NCI-H226 (cell line): ENCODE measurements around the gene ZMPSTE24.
A peak's percentile ranks its signal among the peaks of the same experiment; 100 is the strongest.

Experiments used
- DNase-seq: peaks from one replicate; pipeline ENCODE4 v3.0.0-alpha.2; 2015

Gene ZMPSTE24

DNA sequence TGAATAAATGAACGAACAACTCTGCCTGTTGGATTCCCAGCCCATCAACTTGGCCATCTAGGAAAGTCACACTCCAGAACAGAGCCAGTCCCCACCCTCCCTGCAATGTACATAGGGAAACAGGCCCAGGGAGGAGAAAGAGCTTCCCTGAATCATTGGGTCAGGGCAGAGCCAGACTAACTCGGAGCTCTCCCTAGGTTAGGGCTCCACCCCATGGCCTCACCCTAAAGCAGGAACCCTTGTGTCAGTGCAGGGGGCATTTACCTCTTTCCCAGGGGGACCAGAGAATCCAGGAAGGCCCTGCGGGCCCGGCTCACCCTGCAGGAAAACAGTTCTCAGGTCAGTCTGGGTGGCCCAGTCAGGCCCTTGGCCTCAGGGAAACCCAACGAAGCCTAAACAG, 47.4 kb downstream of the ZMPSTE24 start:
- DNase-seq = no peak

DNA sequence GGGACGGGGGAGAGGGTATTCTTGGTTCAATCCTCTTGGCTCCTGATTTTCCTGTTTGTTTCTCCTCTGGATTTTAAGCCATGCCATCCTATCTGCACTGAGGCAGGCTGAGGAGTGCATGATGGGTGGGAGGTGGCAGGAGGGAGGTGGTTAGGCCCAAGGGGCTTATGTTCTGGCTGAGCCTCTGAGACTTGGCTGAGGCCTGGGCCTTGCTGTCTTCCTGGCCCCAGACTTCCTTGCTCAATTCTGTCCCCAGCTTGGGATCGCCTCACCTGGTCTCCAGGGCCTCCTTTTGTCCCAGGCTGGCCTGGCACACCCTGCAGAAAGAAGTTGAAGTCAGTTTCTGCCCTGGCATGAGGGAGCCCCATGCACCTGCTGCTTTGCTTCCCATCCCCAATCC, 47.8 kb downstream of the ZMPSTE24 start:
- DNase-seq = no peak

DNA sequence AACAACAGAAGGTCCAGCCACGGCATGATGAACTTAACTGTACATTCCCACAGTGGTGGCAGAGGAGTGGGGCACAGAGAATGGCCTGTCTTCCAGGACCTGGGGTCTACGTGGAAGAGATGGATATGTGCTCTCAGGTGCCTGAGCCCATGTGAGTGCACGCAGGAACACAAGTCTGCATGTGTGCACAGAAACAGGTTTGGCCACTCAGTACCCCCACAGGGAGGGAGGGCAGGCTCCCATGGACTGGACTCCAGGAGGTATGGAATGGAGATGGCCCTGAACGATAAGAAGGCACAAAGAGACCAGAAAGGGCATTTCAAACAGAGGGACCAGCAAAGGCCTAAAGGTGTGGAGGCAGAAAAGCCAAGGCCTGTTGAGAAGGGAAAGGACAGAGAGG, 48.3 kb downstream of the ZMPSTE24 start:
- DNase-seq = no peak

DNA sequence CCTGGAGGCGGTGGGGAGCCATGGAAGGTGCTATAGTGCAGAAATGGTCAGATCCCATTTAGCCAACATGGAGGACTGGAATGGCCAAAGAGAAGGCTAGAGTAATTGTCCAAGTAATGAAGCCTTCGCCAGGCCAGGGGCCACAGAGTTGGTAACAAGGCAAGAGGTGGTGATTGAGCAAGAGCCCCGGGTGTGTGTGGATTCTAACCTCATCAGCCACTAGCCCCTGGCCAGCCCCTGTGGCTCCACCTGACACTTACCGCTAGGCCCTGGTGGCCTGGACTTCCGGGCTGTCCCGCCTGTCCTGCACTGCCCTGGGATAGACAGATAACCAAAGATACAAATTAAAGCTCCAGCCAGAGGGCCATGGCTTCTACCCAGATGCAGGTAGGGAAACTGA, 49.1 kb downstream of the ZMPSTE24 start:
- DNase-seq = no peak

DNA sequence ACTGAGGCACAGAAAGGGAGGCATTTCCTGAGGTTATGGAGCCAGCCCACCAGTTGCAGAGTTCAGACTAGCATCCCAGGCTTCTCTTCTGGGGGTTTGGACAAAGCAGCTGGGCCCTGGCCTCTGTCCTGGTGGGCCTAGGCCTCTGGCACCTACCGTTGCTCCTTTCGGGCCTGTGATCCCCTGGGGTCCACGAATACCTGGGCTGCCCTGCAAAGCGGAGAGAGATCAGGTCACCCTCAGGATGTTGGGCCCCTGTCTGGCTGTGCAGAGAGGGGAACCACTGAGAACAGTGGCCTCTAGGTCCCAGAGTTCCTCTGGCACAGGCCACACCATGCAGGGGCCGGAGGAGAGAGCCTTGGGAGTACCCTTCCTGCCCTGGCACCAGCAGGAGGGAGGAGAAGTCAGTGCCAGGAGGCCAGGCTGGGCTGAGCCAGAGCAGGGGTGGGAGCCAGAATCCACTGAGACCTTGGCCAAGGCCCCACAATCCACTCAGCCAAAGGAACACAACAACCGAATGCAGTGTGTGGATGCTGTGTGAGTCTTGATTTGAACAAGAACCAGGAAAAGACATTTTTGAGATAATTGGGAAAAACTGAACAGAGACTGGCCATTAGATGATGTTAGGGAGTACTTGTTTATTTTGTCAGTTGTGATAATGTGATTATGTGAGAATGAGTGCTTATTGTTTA, 50.1 kb downstream of the ZMPSTE24 start:
- no peak for DNase-seq

DNA sequence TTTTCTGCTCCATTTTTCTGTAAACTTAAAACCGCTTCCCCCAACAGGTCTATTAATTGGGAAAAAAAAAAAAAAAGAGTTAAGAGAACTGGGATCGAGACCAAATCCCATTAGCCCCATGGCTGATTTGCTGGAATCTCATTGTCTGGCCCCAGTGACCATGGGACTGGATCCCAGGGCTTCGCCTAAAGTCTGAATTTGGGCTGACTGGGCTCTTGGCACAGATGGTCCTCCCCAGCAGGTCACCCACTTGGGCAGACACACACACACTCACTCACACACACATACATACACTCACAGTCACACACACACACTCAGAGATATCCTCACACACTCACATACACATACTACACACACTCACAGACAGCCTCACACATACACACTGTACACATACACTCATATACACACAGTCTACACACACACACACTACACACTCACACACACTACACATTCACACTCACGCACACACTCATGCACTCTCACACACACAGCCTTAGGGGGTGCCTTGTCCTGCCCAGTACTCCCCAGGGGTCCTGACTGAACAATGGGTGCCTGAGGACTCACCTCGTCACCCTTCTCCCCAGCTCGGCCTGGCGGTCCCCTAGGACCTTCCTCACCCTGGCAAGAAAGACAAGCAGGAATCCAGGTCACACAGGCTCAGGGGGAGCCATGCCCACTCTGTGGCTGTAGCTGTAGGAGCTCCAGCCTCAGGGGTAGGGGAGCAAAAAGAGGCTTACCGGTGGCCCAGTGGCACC, 51.5 kb downstream of the ZMPSTE24 start:
- no peak for DNase-seq

DNA sequence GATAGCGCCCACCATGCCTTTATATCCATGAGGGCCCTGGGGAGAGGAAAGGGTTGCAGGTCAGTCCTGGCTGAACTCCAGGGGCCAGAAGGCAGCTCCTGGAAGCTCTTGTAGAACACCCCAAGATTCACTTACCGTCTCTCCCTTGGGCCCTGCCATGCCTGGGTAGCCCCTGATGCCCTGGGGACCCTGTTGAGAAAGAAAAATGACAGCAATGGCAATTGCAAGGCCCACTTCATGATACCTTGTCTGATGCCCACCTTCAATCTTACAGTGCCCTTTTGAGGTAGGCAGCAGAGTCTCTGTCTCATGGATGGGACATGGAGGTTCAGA, 52.1 kb downstream of the ZMPSTE24 start:
- no peak for DNase-seq

DNA sequence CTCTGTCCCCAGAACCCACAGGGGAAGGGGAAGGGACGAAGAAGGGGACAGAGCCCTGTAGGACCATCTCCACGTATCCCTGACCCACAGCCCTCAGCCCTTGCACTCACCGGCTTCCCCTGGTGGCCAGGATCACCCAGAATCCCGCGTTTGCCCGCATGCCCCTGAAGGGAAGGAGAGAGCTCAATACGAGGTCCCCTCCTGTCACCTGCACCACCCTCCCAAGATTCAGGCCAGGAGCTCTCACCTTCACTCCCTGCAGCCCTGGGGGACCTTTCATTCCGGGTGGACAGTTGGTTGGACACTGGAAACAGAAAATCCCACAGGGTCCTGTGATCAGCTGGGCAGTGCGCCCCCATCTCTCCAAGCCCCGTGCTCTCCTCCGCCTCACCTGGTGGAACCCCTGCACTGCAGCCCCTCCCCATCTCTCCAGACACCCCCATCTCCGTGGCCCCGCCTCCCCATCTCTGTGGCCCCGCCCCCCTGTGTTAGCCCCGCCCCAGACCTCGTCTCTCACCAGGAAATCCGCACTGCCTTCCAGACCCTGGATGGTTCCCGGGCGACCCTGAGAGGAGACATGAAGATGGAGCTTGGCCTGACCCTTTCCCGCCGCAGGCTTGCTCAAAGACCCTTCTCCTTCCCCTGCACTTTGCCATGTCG, 53.1 kb downstream of the ZMPSTE24 start:
- no peak for DNase-seq

DNA sequence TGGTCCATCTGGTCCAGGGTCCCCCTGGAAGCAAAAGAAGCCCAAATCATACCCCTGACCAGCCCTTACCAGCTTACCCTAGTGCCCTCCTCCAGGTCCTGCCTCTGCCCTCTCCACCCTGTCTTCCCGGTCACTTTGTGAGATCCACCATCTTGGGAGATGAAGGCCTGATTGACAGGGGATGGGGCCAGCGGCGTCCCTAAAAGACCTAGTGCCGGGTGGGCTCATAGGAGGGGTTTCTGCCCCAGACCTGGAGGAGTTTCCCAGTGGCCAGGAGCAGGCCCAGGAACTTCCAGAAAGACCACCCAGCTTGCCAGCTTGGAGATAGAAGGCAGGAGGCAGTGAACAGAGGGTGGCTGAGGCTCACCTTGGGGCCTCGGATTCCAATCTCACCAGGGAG, 53.7 kb downstream of the ZMPSTE24 start:
- no peak for DNase-seq

DNA sequence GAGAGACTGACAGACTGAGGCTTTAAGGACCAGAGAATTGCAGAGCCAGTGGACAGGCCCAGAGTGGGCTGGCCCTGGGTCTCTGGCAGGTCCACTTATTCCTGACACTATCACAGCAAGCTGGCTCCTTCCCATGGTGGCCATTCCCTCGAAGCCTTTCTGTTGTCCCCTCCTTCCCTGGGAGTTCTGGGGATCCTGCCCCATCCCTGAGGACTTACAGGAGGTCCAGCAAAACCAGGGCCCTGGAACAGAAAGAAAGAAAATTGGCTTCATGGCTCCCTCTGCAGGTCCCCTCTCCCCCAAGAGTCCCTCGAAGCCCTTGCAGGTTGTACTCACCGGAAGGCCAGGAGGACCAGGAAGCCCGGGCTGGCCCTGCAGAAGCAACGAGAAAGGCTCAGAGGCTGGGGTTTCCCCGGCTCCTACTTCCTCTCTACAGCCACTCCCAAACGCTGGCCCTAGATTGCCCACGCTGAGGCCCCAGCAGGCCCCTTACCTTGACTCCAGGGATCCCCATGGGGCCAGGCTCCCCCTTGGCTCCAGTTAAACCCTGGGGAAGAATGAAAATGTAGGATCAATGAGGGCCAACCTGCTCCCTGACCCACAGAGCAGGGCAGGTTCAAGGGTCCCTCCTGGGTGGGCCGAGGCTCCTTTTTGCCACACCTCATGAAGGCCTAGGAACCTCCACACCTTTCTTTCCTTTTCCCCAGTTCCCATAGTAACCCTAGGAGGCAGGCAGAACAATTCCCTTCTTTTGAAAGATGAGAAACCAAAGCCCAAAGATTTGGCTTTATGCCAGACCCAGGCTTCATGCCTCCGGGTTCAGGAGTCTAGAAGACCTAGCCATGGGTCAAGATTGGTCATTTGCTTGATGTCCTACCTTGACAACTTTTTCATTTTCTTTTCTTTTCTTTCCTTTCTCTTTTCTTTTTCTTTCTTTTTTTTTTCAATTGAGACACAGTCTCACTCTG, 54.5 kb downstream of the ZMPSTE24 start:
- no peak for DNase-seq

DNA sequence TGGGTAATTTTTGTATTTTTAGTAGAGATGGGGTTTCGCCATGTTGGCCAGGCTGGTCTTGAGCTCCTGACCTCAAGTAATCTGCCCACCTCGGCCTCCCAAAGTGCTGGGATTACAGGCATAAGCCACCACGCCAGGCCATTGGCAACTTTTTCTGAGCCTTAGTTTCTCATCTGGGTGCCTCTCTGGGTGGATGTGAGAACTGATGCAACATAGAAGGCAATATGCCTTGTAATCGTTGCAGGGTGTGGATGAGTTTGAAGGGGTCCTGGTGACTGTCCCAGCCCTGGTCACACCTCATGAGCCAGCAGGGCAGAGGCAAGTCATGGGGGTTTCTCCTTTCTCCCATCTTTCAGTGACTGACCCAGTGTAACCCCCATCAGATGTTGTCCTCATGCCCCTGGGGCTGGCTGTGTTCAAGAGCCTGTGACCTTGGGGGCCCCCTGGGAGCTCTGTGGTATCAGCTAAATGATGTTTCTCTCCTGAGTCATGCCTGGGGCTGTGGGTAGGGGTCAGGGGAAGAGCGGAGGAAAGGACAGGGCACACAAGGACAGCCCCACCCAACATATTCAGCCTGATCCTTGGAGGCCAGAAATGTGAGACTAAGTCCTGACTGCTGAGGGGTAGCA, 55.4 kb downstream of the ZMPSTE24 start:
- no peak for DNase-seq

DNA sequence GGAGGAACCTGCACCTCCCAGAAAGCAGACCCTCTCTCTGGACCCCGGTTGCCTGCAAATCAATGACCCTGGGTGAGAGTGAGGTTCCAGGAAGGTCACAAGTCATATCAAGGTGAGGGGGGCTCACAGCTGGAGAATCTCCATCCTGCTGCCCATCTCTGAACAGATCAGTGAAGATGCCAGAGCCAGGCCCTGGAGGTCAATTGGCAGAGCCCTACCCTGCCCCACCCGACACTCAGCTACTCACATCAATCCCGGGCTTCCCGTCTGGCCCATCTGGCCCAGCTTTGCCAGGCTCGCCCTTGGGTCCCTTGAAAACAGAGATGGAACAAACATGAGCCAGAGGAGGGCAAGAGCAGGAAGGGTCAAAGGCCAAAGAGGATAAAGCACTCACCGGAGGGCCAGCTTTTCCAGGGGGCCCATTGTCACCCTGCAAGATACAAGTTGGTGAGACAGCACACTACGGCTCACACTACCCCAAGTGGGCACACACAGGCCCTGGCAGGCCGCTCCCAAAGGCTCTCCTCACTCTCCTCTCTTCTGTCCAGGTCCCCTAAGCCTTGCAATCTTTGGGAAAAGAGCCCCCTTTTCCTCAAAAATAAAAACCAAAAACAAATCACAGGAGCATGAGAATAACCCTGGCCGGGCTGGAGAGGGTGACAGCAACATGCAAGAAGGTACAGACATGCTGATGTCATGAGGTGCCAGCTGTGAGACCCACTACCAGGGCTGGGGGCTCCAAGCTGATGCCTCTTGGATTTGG, 56.1 kb downstream of the ZMPSTE24 start:
- DNase-seq = no peak

DNA sequence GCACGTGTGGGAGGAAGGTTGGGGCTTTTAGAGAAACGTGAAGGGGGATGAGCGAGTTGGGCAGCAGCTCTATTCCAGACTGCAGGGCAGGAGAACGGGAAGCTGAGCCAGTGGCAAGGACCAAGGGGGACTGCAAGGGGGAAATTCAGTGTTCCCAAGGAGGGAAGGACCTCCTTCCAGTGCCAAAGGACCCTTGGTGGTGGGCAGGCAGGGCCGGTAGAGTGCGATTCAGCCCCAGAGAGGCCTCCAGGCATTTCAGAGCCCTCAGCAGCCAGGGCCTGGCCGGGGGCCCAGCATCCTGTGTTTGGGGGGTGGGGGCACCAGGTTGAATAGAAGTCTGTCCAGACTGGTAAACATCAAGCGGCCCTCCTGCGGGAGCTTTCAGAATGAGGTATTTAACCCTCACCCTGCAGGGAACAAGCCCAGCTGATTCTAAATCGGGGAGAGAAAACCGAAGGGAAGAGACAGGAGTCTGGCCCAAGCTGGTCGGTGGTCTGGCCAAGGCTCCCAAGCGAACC, 56.7 kb downstream of the ZMPSTE24 start:
- DNase-seq = no peak

DNA sequence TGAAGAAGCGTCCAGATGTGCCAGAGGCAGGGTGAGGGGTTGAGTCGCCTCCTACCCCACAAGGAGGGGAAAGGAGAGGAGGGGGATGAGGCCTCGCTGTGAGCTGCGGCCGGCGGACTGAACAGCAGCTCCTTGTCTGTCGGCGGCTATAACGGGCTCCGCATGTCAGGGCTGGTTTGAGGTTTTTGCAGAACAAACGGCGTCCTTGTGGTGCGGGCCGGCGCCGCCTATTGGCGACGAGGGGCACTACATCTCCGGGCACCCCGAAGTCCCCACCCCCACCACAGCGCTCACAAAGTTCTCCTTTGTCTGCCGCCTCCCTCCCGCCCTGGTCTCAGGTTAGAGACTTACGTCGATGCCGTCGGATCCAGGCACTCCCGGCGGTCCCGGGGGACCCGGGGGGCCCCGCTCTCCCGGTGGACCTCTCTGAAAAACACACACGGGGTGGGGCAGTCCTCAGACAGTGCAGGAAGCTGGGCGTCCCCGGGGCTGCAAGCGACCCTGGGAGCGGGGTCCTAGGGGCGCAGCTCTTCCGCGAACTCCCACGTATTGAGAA, 57.3 kb downstream of the ZMPSTE24 start:
- peak; percentile 27 for DNase-seq

DNA sequence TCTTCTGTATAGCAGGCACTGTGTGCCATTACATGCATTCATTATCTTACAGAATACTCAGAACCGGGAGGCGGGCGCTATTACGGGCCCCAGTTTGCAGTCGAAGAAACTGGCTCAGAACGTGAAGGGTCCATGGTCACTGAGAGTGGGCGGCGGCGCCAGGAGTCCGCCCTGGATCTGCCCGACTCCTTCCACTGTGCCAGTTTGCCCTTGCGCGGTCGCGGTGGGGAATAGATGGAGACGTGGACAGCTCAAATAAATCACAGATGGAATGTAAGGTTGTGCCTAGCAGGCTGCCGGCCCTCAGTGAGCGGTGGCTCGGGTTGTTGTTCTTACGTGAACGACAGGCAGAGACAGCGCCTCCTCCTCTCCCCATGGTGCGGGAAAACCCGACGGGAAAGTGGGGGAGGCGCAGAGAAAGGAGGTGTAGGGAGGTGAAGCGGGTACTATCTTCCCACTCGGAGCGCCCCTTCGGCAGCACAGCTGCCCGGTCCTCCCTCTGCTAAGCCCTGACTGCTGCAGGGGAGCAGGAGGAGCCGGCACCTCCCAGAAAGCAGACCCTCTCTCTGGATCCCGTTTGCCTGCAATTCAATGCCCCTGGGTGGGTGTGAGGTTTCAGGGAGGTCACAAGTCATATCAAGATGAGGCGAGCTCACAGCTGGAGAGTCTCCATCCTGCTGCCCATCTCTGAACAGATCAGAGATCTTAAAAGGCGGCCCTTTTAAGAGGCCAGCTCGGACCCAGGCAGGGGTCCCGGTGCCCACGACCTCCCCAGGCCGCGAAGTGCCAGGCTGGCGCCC, 58.0 kb downstream of the ZMPSTE24 start:
- DNase-seq = no peak

DNA sequence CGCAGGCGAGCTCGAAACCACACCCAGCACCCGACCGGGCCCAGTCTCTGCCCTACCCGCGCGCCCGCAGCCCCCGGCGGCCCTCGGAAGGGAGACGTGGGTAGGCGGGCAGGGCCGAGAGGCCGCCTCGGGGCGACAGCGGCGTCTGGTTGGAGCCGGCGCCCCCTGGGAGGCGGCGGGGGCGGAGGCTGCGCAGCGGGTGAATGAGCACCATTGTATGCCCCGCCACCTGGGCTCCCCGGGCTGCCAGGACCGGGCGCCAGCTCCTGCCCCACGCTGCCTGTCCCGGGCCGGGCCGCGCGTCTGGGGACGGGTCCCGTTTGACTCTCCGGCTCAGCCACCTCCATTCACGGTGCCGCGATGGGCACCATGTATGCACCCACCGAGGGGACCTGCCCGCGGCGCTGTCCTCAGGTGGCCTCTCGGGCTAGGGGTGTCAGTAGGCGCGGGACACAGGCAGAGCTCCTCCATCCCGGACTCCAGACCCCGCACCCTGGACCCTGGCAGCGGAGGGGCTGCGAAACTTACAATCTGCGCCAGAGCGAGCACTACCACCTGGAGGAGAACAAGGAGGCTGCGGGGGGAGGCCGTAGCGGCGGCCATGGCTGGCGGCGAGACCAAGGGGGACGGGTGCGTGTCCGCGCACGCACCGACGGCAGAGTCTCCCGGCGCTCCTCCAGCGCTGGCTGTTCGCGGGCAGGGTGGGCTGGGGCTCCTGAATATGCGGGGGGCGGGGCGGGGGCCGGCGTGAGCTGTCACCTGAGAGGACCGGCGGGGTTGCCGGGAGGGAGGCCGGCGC, 58.8 kb downstream of the ZMPSTE24 start, which contains the start of gene COL9A2:
TSS of gene COL9A2 (minus strand) at position 692 of the 799 bp plus-strand sequence. CDS start at position 603, 89 bp downstream.
- no peak for DNase-seq

DNA sequence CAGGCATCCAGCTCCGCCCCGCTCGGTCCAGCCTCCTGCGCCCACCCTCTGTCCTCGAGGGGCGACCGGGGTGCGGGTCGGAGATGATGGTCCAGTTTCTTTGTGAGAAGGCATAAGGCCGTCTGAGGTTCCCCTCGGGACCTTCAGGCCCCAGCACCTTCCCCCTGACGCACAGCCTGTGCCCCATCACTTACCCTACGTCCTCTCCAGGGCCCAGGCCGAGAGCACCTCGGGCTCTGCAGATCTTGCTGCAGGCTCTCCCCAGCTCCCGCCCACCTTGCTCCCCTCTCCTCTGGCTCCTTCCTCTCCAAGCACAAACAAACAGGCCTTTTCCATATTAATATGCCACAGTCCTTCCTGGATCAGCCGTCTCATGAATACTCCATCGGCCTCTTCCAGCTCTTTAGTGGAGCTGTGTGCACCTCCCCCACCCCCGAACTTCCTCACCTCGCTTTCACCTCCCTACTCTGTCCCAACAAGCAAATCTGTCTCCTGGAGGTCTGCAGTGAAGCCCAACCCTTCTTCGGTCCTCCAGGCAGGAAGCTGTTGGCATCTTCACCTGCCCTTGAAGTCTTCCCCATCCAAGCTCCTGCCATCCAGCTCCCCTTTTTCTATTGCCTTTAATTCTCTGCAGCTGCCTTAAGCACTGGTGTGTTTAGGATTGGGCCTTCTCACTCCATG, 59.5 kb downstream of the ZMPSTE24 start:
- no peak for DNase-seq

DNA sequence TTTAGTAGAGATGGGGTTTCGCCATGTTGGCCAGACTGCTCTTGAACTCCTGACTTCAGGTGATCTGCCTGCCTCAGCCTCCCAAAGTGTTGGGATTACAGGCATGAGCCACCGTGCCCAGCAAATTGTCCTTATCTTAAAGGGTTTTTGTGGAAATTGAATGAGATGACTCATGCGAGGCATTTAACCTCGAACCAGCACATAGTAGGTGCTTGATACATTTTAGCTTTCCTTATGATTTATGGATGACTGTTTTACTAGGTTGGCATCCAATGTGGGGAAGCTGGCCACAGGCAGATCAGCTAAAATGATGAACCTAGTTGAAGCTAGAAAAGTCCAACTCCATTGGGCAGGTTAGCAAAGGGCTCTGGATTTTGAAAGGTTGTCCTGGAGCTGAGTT, 60.4 kb downstream of the ZMPSTE24 start:
- DNase-seq = no peak
